Activated CD4-positive, CD25-positive, alpha-beta regulatory T cell treated with anti-CD3 and anti-CD28 coated beads, Interleukin-2, amount 50 U/mL, for 24 hours (primary cell): ENCODE results near the gene GRIFIN.
A peak's percentile ranks its signal among the peaks of the same experiment; 100 is the strongest.

Experiments used
- ATAC-seq, 2 donors: fragments of 150-1000 bp; cut with Tn5 transposase; one replicate each; pipeline ENCODE4 v1.10.0; 2021; ENCODE audit warnings: mild to moderate bottlenecking in 1 of 2, moderate library complexity in 1 of 2

The GRIFIN gene

GRCh38 chr7:2512179-2512661 lies 36.0 kb upstream of the GRIFIN start:
- ATAC-seq, result peak; percentile 6 to 7

- no peak for ATAC-seq
Measured at GRCh38 chr7:2511769-2512168, 35.6 kb upstream of the GRIFIN start.

GRCh38 chr7:2510909-2511768 lies 34.9 kb upstream of the GRIFIN start:
- ATAC-seq, result peak; percentile 59 to 67

GRCh38 chr7:2510130-2510776 lies 34.1 kb upstream of the GRIFIN start:
- ATAC-seq, result no peak

- ATAC-seq, result no peak
Measured at GRCh38 chr7:2509298-2509906, 33.2 kb upstream of the GRIFIN start.

- peak; percentile 61 to 66 for ATAC-seq
Measured at GRCh38 chr7:2508327-2509215, 32.4 kb upstream of the GRIFIN start.

- ATAC-seq, result no peak
Measured at GRCh38 chr7:2507917-2508306, 31.7 kb upstream of the GRIFIN start.

GRCh38 chr7:2507208-2507916 lies 31.2 kb upstream of the GRIFIN start:
- no peak for ATAC-seq

- ATAC-seq, result no peak
Measured at GRCh38 chr7:2505401-2505800, 29.2 kb upstream of the GRIFIN start.

- ATAC-seq, result no peak
Measured at GRCh38 chr7:2504889-2505375, 28.7 kb upstream of the GRIFIN start.

- ATAC-seq, result no peak
Measured at GRCh38 chr7:2504128-2504888, 28.1 kb upstream of the GRIFIN start.

- ATAC-seq, result no peak
Measured at GRCh38 chr7:2503056-2503941, 27.1 kb upstream of the GRIFIN start.

- ATAC-seq, result no peak
Measured at GRCh38 chr7:2502647-2502966, 26.4 kb upstream of the GRIFIN start.

- no peak for ATAC-seq
Measured at GRCh38 chr7:2501947-2502646, 25.9 kb upstream of the GRIFIN start.

GRCh38 chr7:2500701-2501100 lies 24.5 kb upstream of the GRIFIN start:
- ATAC-seq, result no peak

- ATAC-seq, result no peak
Measured at GRCh38 chr7:2499719-2500430, 23.7 kb upstream of the GRIFIN start.

- no peak for ATAC-seq
Measured at GRCh38 chr7:2499181-2499580, 23.0 kb upstream of the GRIFIN start.

- no peak for ATAC-seq
Measured at GRCh38 chr7:2498708-2499107, 22.5 kb upstream of the GRIFIN start.
